HL-60 (cell line): ENCODE measurements around the gene TTLL11.

Source experiments
- GABPA ChIP-seq: IDR thresholded peaks from 2 replicates; pipeline ENCODE4 v1.6.1; 2012; ENCODE audit warnings: low read depth
- POLR2AphosphoS5 ChIP-seq: IDR thresholded peaks from 2 replicates; pipeline ENCODE4 v1.6.1; 2012; ENCODE audit warnings: low read depth
- REST ChIP-seq: IDR thresholded peaks from 2 replicates; pipeline ENCODE4 v1.6.1; 2012; ENCODE audit warnings: low read depth; ENCODE audit not compliant: insufficient replicate concordance
- TF ChIP-seq, protein P1 (sequence below): IDR thresholded peaks from one replicate; pipeline ENCODE4 v1.5.1; 2011; ENCODE audit warnings: low read length, control low read depth, inconsistent platforms; ENCODE audit not compliant: insufficient read depth

DNA sequence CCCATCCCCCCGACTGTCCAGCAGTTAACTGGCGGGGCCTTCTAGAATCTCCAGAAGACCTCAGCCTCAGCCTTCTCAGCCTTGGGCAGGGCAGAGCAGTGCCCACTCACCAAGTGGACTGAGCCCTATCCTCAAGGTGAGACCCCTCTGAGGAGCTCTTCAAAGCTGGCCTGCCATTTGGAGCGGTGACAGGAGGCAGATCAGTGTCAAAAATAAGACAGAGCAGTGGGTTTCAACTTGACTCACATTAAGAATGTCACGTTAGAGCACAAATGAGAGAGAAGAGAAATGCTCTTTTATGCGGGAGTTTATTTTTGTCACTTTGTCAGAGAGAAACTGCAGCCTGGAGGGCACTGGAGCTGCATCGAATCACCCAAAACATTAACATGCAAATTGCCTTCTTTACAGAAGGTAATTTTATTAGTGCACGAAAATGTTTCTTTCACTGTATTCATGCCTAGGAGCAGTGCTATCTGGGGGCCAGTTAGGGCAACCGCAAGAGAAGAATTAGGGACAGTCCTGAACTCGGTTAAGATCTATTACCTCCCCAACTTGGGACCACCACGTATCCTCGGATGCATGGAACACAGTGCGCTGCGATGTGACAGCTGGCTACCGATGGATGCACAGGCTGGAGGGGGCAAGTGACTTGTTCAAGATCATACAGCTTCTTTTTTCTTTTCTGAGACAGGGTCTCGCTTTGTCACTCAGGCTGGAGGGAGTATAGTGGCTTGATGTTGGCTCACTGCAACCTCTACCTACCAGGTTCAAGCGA lies 253.2 kb downstream of the TTLL11 start:
- TF ChIP-seq, protein P1, sequence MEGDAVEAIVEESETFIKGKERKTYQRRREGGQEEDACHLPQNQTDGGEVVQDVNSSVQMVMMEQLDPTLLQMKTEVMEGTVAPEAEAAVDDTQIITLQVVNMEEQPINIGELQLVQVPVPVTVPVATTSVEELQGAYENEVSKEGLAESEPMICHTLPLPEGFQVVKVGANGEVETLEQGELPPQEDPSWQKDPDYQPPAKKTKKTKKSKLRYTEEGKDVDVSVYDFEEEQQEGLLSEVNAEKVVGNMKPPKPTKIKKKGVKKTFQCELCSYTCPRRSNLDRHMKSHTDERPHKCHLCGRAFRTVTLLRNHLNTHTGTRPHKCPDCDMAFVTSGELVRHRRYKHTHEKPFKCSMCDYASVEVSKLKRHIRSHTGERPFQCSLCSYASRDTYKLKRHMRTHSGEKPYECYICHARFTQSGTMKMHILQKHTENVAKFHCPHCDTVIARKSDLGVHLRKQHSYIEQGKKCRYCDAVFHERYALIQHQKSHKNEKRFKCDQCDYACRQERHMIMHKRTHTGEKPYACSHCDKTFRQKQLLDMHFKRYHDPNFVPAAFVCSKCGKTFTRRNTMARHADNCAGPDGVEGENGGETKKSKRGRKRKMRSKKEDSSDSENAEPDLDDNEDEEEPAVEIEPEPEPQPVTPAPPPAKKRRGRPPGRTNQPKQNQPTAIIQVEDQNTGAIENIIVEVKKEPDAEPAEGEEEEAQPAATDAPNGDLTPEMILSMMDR = no peak
- TF ChIP-seq POLR2AphosphoS5 (no peak), REST (no peak), GABPA (no peak)
